Stimulated activated CD4-positive, alpha-beta T cell treated with anti-CD3 and anti-CD28 coated beads, TNF-alpha, amount 100 ng/mL, for 4 hours (primary cell): Measurements from ENCODE around the gene MNT.

Source experiments
- DNase-seq, 3 experiments: peaks; one replicate each; pipeline ENCODE4 v3.0.0-alpha.2; 2020; ENCODE audit warnings: low read depth in 3 of 3

MNT gene

GRCh38 chr17:2415081-2415480 is 14.2 kb upstream of the MNT start:
- DNase-seq, result no peak

GRCh38 chr17:2414446-2415064 is 13.7 kb upstream of the MNT start:
- no peak for DNase-seq

GRCh38 chr17:2412561-2413021 is 11.7 kb upstream of the MNT start:
- no peak for DNase-seq

- no peak for DNase-seq
Measured at GRCh38 chr17:2410951-2411350, 10.1 kb upstream of the MNT start.

- DNase-seq, result no peak
Measured at GRCh38 chr17:2406903-2407790, 6.3 kb upstream of the MNT start.

GRCh38 chr17:2406271-2406902 is 5.5 kb upstream of the MNT start:
- no peak for DNase-seq

- no peak for DNase-seq
Measured at GRCh38 chr17:2405247-2405926, 4.5 kb upstream of the MNT start.

GRCh38 chr17:2403044-2403443 is 2.2 kb upstream of the MNT start:
- DNase-seq, result no peak

- no peak for DNase-seq
Measured at GRCh38 chr17:2402544-2402943, 1.7 kb upstream of the MNT start.

GRCh38 chr17:2401426-2402221 is 764 bp upstream of the MNT start:
- peak; percentile 98 to 99 (median 99) for DNase-seq

GRCh38 chr17:2400474-2400866 is 390 bp downstream of the MNT start:
- DNase-seq, result peak in 2 of 3 experiments; percentile 34 to 42

- DNase-seq, result peak; percentile 86 to 92 (median 86)
Measured at GRCh38 chr17:2399572-2400473, 1.0 kb downstream of the MNT start.

- DNase-seq, result peak; percentile 37 to 46 (median 41)
Measured at GRCh38 chr17:2398655-2399571, 1.9 kb downstream of the MNT start.

- DNase-seq, result no peak
Measured at GRCh38 chr17:2398182-2398581, 2.7 kb downstream of the MNT start.

GRCh38 chr17:2397247-2398171 is 3.4 kb downstream of the MNT start:
- DNase-seq, result no peak

GRCh38 chr17:2396568-2397246 is 4.2 kb downstream of the MNT start:
- DNase-seq, result no peak

GRCh38 chr17:2396192-2396567 is 4.7 kb downstream of the MNT start:
- DNase-seq, result no peak
